Breast epithelium (tissue), 3 donors: ENCODE measurements around the gene BCAS1.

ENCODE experiments used
- CTCF ChIP-seq, 3 donors: fragments of 450-650 bp; IDR thresholded peaks; one replicate each; pipeline ENCODE4 v1.5.1; 2016 to 2017; ENCODE audit warnings: antibody characterized with exemption in 3 of 3, mild to moderate bottlenecking in 3 of 3, moderate library complexity in 3 of 3
- POLR2A ChIP-seq: fragments of 450-650 bp; IDR thresholded peaks from one replicate; pipeline ENCODE4 v1.6.1; 2016; ENCODE audit warnings: antibody characterized with exemption, mild to moderate bottlenecking, moderate library complexity

- no peak for TF ChIP-seq CTCF (IDR thresholded peaks at IDR 0.05)
- TF ChIP-seq POLR2A = no peak
Measured at GRCh38 chr20:54098047-54098446, 27.7 kb upstream of the BCAS1 start.
